ENCODE data around the gene TNRC6B.
A peak's percentile ranks its signal among the peaks of the same experiment; 100 is the strongest.

The TNRC6B gene

GRCh38 chr22:40325315-40325714 lies 147.6 kb downstream of the TNRC6B start:
- DNase-seq (ENCODE audit: low spot score): peak; percentile 78

GRCh38 chr22:40326905-40327735 lies 149.4 kb downstream of the TNRC6B start:
- peak; percentile 37 for DNase-seq (ENCODE audit: low spot score)

GRCh38 chr22:40328546-40329456 lies 151.1 kb downstream of the TNRC6B start:
- DNase-seq (ENCODE audit: low spot score): no peak

- DNase-seq (ENCODE audit: low spot score): no peak
These were observed 151.7 kb downstream of the TNRC6B start for GRCh38 chr22:40329466-40329865.

GRCh38 chr22:40330086-40330485 lies 152.4 kb downstream of the TNRC6B start:
- DNase-seq (ENCODE audit: low spot score): no peak

GRCh38 chr22:40330615-40331014 lies 152.9 kb downstream of the TNRC6B start:
- DNase-seq (ENCODE audit: low spot score): no peak

GRCh38 chr22:40331706-40332105 lies 154.0 kb downstream of the TNRC6B start:
- DNase-seq (ENCODE audit: low spot score): no peak

GRCh38 chr22:40332319-40332781 lies 154.6 kb downstream of the TNRC6B start:
- DNase-seq (ENCODE audit: low spot score): no peak

- DNase-seq (ENCODE audit: low spot score): no peak
These were observed 156.3 kb downstream of the TNRC6B start for GRCh38 chr22:40334060-40334459.

- peak; percentile 56 for DNase-seq (ENCODE audit: low spot score)
These were observed 157.2 kb downstream of the TNRC6B start for GRCh38 chr22:40334899-40335298.

GRCh38 chr22:40335358-40335757 lies 157.6 kb downstream of the TNRC6B start:
- no peak for DNase-seq (ENCODE audit: low spot score)

- no peak for DNase-seq (ENCODE audit: low spot score)
These were observed 162.3 kb downstream of the TNRC6B start for GRCh38 chr22:40340044-40340443.

GRCh38 chr22:40341604-40342003 lies 163.9 kb downstream of the TNRC6B start:
- no peak for DNase-seq (ENCODE audit: low spot score)

GRCh38 chr22:40342521-40342920 lies 164.8 kb downstream of the TNRC6B start:
- no peak for DNase-seq (ENCODE audit: low spot score)

- DNase-seq (ENCODE audit: low spot score): peak; percentile 75
These were observed 167.5 kb downstream of the TNRC6B start for GRCh38 chr22:40345271-40345670.

GRCh38 chr22:40345815-40346184 lies 168.1 kb downstream of the TNRC6B start:
- DNase-seq (ENCODE audit: low spot score): peak; percentile 63

- DNase-seq (ENCODE audit: low spot score): peak; percentile 82
These were observed 168.7 kb downstream of the TNRC6B start, which contains the start of gene ADSL for GRCh38 chr22:40346185-40347118. TSS of gene ADSL (plus strand) at chr22:40346500. CDS start at chr22:40346559, 59 bp downstream.

GRCh38 chr22:40347300-40347699 lies 169.6 kb downstream of the TNRC6B start:
- DNase-seq (ENCODE audit: low spot score): no peak

- peak; percentile 73 for DNase-seq (ENCODE audit: low spot score)
These were observed 170.4 kb downstream of the TNRC6B start for GRCh38 chr22:40348025-40348658.

GRCh38 chr22:40352763-40353162 lies 175.0 kb downstream of the TNRC6B start:
- no peak for DNase-seq (ENCODE audit: low spot score)

GRCh38 chr22:40361100-40361499 lies 183.4 kb downstream of the TNRC6B start:
- no peak for DNase-seq (ENCODE audit: low spot score)

All from CD4-positive, alpha-beta T cell treated with Interleukin-2 at 100 ng/mL for 4 hours (primary cell).